Activated naive CD4-positive, alpha-beta T cell treated with anti-CD3 and anti-CD28 coated beads, Interleukin-2, amount 50 U/mL, for 24 hours (primary cell): Measurements from ENCODE around the gene DPP6.

Experiments
- H3K27ac Mint-ChIP-seq: one replicate; pipeline ENCODE4 v1.8.0; 2021; ENCODE audit warnings: mild to moderate bottlenecking, mixed read lengths
- H3K27me3 Mint-ChIP-seq: one replicate; pipeline ENCODE4 v1.8.0; 2021; ENCODE audit warnings: mixed read lengths
- H3K36me3 Mint-ChIP-seq: one replicate; pipeline ENCODE4 v1.8.0; 2021; ENCODE audit warnings: mixed read lengths
- H3K4me1 Mint-ChIP-seq: one replicate; pipeline ENCODE4 v1.8.0; 2021; ENCODE audit warnings: mixed read lengths
- H3K4me3 Mint-ChIP-seq: one replicate; pipeline ENCODE4 v1.8.0; 2021; ENCODE audit warnings: mild to moderate bottlenecking, mixed read lengths
- H3K9me3 Mint-ChIP-seq: one replicate; pipeline ENCODE4 v1.8.0; 2021; ENCODE audit warnings: mixed read lengths

DPP6 gene

GRCh38 chr7:154767821-154768415 is 715.7 kb downstream of the DPP6 start:
- Mint-ChIP-seq H3K27me3 (no peaks in the 10 kb centered on the region), H3K4me3 (no peak overlapping the region), H3K4me1 (no peaks in the 10 kb centered on the region), H3K36me3 (no peaks in the 10 kb centered on the region), H3K9me3 (no peaks in the 10 kb centered on the region), H3K27ac (no peak overlapping the region)

GRCh38 chr7:154769001-154769400 is 716.8 kb downstream of the DPP6 start:
- Mint-ChIP-seq H3K9me3 (no peaks in the 10 kb centered on the region), H3K27ac (no peak overlapping the region), H3K36me3 (no peaks in the 10 kb centered on the region), H3K4me1 (no peaks in the 10 kb centered on the region), H3K27me3 (no peaks in the 10 kb centered on the region), H3K4me3 (no peak overlapping the region)

- no peaks in the 10 kb centered on the region for H3K4me1 Mint-ChIP-seq
- no peak overlapping the region for H3K27ac Mint-ChIP-seq
- H3K9me3 Mint-ChIP-seq, result no peaks in the 10 kb centered on the region
- no peaks in the 10 kb centered on the region for H3K27me3 Mint-ChIP-seq
- no peak overlapping the region for H3K4me3 Mint-ChIP-seq
- H3K36me3 Mint-ChIP-seq, result no peaks in the 10 kb centered on the region
These were observed 717.3 kb downstream of the DPP6 start for GRCh38 chr7:154769527-154769926.

- no peak overlapping the region for H3K27ac Mint-ChIP-seq
- no peaks in the 10 kb centered on the region for H3K27me3 Mint-ChIP-seq
- H3K4me1 Mint-ChIP-seq, result no peaks in the 10 kb centered on the region
- no peaks in the 10 kb centered on the region for H3K36me3 Mint-ChIP-seq
- H3K4me3 Mint-ChIP-seq, result no peak overlapping the region
- H3K9me3 Mint-ChIP-seq, result no peaks in the 10 kb centered on the region
These were observed 718.2 kb downstream of the DPP6 start for GRCh38 chr7:154770361-154770760.

GRCh38 chr7:154770962-154771361 is 718.8 kb downstream of the DPP6 start:
- no peaks in the 10 kb centered on the region for H3K4me1 Mint-ChIP-seq
- H3K27ac Mint-ChIP-seq, result no peak overlapping the region

GRCh38 chr7:154774303-154774969 is 722.2 kb downstream of the DPP6 start:
- H3K4me3 Mint-ChIP-seq, result no peak overlapping the region
- peaks cover 3% of the 10 kb centered on the region for H3K9me3 Mint-ChIP-seq
- no peaks in the 10 kb centered on the region for H3K27me3 Mint-ChIP-seq
- no peaks in the 10 kb centered on the region for H3K36me3 Mint-ChIP-seq
- no peak overlapping the region for H3K27ac Mint-ChIP-seq
- peaks cover 3% of the 10 kb centered on the region for H3K4me1 Mint-ChIP-seq

More at GRCh38 chr7:154770962-154771361, 718.8 kb downstream of the DPP6 start:
- Mint-ChIP-seq H3K4me3 (no peak overlapping the region), H3K36me3 (no peaks in the 10 kb centered on the region), H3K27me3 (no peaks in the 10 kb centered on the region), H3K9me3 (no peaks in the 10 kb centered on the region)

GRCh38 chr7:154775681-154776080 is 723.5 kb downstream of the DPP6 start:
- H3K27me3 Mint-ChIP-seq, result no peaks in the 10 kb centered on the region
- no peak overlapping the region for H3K27ac Mint-ChIP-seq
- H3K9me3 Mint-ChIP-seq, result peaks cover 6% of the 10 kb centered on the region
- H3K36me3 Mint-ChIP-seq, result no peaks in the 10 kb centered on the region
- H3K4me1 Mint-ChIP-seq, result peaks cover 3% of the 10 kb centered on the region
- H3K4me3 Mint-ChIP-seq, result no peak overlapping the region

GRCh38 chr7:154776350-154776749 is 724.2 kb downstream of the DPP6 start:
- Mint-ChIP-seq H3K4me3 (no peak overlapping the region), H3K27me3 (no peaks in the 10 kb centered on the region), H3K9me3 (peaks cover 6% of the 10 kb centered on the region), H3K4me1 (peaks cover 3% of the 10 kb centered on the region), H3K27ac (no peak overlapping the region), H3K36me3 (no peaks in the 10 kb centered on the region)

- H3K4me3 Mint-ChIP-seq, result no peak overlapping the region
- no peak overlapping the region for H3K27ac Mint-ChIP-seq
- H3K9me3 Mint-ChIP-seq, result peaks cover 6% of the 10 kb centered on the region
- no peaks in the 10 kb centered on the region for H3K27me3 Mint-ChIP-seq
- H3K36me3 Mint-ChIP-seq, result no peaks in the 10 kb centered on the region
- peaks cover 3% of the 10 kb centered on the region for H3K4me1 Mint-ChIP-seq
These were observed 724.8 kb downstream of the DPP6 start for GRCh38 chr7:154777023-154777422.

- Mint-ChIP-seq H3K27me3 (no peaks in the 10 kb centered on the region), H3K36me3 (no peaks in the 10 kb centered on the region), H3K9me3 (peaks cover 6% of the 10 kb centered on the region), H3K4me3 (no peak overlapping the region), H3K4me1 (peaks cover 3% of the 10 kb centered on the region), H3K27ac (no peak overlapping the region)
These were observed 725.3 kb downstream of the DPP6 start for GRCh38 chr7:154777489-154777888.

GRCh38 chr7:154777908-154778307 is 725.7 kb downstream of the DPP6 start:
- no peak overlapping the region for H3K27ac Mint-ChIP-seq
- H3K36me3 Mint-ChIP-seq, result no peaks in the 10 kb centered on the region
- peaks cover 3% of the 10 kb centered on the region for H3K4me1 Mint-ChIP-seq
- peaks cover 6% of the 10 kb centered on the region for H3K9me3 Mint-ChIP-seq
- no peak overlapping the region for H3K4me3 Mint-ChIP-seq
- H3K27me3 Mint-ChIP-seq, result no peaks in the 10 kb centered on the region

- H3K27me3 Mint-ChIP-seq, result no peaks in the 10 kb centered on the region
- H3K27ac Mint-ChIP-seq, result no peak overlapping the region
- no peaks in the 10 kb centered on the region for H3K4me1 Mint-ChIP-seq
- no peaks in the 10 kb centered on the region for H3K36me3 Mint-ChIP-seq
- H3K9me3 Mint-ChIP-seq, result peaks cover 16% of the 10 kb centered on the region
- H3K4me3 Mint-ChIP-seq, result no peak overlapping the region
These were observed 729.4 kb downstream of the DPP6 start for GRCh38 chr7:154781369-154782303.

- H3K4me1 Mint-ChIP-seq, result no peaks in the 10 kb centered on the region
- H3K27ac Mint-ChIP-seq, result no peak overlapping the region
- no peaks in the 10 kb centered on the region for H3K27me3 Mint-ChIP-seq
- peaks cover 16% of the 10 kb centered on the region for H3K9me3 Mint-ChIP-seq
- H3K36me3 Mint-ChIP-seq, result no peaks in the 10 kb centered on the region
- no peak overlapping the region for H3K4me3 Mint-ChIP-seq
These were observed 731.2 kb downstream of the DPP6 start for GRCh38 chr7:154783281-154783909.

- H3K4me3 Mint-ChIP-seq, result no peak overlapping the region
- H3K4me1 Mint-ChIP-seq, result no peaks in the 10 kb centered on the region
- no peak overlapping the region for H3K27ac Mint-ChIP-seq
- no peaks in the 10 kb centered on the region for H3K36me3 Mint-ChIP-seq
- peaks cover 16% of the 10 kb centered on the region for H3K9me3 Mint-ChIP-seq
- H3K27me3 Mint-ChIP-seq, result peaks cover 10% of the 10 kb centered on the region
These were observed 733.7 kb downstream of the DPP6 start for GRCh38 chr7:154785898-154786297.

- H3K36me3 Mint-ChIP-seq, result no peaks in the 10 kb centered on the region
- H3K27ac Mint-ChIP-seq, result no peak overlapping the region
- peaks cover 17% of the 10 kb centered on the region for H3K27me3 Mint-ChIP-seq
- peaks cover 16% of the 10 kb centered on the region for H3K9me3 Mint-ChIP-seq
- no peaks in the 10 kb centered on the region for H3K4me1 Mint-ChIP-seq
- H3K4me3 Mint-ChIP-seq, result no peak overlapping the region
These were observed 737.2 kb downstream of the DPP6 start for GRCh38 chr7:154789404-154789803.
